NCI-H345 treated with DMSO at 0.1 percent for 48 hours (cell line): Measurements from ENCODE around the gene HOXD3.

Experiments used
- DNase-seq: peaks from one replicate; lab custom pipeline; 2025; ENCODE audit not compliant: unreplicated experiment; lab: John Stamatoyannopoulos, UW

Gene HOXD3

DNA sequence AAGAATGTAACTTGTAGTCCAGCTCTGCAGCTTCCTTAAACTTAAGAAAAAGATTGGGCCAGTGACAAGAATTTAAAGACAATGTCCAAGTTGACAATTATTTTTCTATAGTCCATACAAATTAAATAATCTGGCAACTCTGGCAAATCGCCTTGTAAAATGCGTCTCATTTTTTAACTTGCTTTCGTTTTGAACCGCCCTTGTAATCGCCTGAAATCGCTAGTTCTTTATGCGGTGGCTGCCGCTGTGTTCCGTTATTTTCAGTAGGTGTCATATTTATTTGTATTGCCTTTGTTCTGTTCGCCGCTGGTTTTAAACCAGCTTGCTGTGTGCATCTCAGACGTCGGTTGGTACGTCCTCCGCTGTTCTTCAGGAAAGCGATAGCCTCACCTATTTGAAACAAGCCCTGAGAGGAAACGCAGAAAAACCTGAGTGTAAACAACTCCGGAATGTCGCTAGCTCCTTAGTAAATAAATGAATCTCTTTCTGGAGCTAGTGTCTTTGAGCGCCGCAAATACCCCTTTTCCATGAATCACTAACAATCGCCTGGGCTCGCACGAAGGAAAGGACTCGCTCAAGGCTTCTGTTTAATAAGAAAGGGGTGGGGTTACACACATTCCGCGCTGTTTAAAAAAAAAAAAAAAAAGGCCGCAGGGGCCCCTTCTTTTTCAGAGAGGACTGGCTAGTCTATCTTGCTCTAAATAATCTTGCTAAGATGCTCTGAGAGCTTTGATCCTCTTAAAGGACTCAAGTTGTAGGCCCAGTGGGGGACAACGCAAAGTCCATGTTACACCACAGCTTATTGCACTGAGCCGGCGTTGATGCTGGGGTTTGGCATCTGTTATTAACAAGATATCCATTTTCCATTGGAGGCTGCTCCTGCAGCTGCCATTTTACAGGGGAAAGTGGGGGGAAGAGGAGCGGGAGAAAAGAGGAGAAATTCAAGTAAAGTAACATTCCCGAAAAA lies 24.6 kb upstream of the HOXD3 start:
- DNase-seq = no peak

GRCh38 chr2:176133389-176133788 lies 23.7 kb upstream of the HOXD3 start:
- DNase-seq = no peak

DNA sequence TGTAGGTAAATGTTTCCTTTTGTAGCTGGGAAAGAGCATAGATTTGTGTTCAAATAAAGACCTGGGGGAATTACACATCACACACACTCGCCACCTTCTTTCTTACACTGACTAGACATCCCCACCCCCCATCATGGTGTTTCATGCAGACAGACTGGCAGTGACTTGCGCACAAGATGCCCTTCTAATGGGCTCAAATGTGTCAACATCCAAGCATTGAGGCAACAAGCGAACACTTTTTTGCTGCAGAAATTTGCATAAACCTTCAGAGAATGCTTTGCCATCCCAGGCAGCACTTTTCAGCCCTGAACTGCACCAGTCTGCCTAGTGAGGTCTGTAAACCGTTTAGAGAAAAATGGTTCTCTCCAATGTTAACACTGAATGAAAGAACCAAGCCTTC lies 23.1 kb upstream of the HOXD3 start:
- DNase-seq = no peak

DNA sequence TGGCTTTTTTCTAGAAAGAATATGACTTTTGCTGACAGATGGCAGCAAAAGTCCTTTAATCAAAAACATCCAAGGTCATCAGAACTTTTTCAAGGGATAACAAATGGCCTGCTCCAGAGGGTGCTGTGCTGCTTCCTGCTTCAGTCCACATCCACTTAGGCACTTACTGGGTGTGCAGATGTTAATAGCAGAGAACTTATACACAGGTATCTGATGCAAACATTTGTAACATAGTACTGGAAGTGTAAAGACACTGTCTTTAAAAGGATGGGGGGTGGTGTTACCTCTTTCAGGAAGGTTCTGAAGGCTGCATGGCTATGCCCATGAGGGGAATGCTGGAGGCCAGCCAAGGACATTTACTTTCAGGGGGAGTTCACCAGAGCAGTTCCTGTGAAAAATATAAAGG lies 22.1 kb upstream of the HOXD3 start:
- DNase-seq = no peak

GRCh38 chr2:176136374-176137251 lies 20.5 kb upstream of the HOXD3 start:
- no peak for DNase-seq

DNA sequence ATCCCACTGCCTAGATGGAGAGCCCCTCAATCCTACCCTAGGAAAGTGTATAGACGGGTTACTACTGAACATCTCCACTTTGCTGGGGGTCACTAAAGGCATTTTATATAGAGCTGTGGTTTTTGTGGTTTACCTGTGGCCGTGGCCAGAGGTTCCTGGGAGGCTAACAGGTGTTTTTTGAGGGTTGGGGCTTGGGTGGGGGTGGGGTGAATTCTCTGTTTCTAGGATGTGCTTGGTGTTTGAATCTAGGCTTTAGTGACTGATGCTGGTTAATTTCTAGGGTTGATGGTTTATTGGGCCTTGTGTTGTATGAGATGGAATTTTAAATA lies 19.9 kb upstream of the HOXD3 start:
- DNase-seq = no peak

- no peak for DNase-seq
Measured at GRCh38 chr2:176137906-176138305, 19.2 kb upstream of the HOXD3 start.

- DNase-seq = no peak
Measured at GRCh38 chr2:176138526-176138922, 18.6 kb upstream of the HOXD3 start.

GRCh38 chr2:176138923-176139660 lies 18.0 kb upstream of the HOXD3 start:
- no peak for DNase-seq

GRCh38 chr2:176139661-176140512 lies 17.2 kb upstream of the HOXD3 start:
- DNase-seq = no peak

DNA sequence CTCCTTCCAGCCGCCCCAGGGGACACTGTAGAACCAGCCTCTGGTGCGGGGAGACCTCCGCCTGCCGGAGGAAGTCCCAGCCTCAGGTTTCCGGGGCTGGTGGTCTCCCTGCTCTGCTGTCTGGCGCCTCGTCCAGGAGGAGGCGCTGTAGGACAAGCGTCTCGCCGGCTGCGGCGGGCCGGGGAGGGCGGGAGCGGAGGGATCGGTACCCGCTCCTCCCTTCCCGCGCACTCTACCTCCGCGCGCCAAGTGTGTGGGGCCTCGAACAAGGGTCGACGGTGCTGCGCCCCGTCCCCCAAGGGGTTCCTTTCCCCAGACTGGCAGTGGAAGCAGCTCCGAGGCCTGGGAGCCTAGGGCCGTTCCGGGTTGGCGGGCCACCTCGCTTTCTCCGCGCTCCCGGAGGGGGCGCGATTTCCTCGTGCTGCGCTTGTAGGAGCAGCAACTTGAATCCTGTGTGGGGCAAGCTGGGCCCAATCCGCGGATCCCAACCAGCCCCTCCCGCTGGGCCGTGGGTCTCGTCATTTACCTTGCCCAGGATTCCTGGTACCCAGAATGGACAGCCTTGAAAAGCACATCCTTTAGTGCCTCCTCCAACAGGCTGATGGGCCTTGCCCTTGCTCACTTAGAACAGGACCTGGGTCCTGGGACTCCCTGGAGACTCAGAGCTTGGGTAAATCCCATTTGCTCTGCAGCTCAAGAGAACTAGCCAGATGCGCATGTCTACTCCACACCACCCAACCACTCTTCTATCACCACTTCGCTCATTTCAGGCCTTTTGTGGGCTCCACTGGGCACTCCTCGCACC lies 16.4 kb upstream of the HOXD3 start:
- peak; percentile 51 for DNase-seq

GRCh38 chr2:176142281-176142680 lies 14.8 kb upstream of the HOXD3 start:
- DNase-seq = no peak

GRCh38 chr2:176145085-176145969 lies 11.8 kb upstream of the HOXD3 start:
- no peak for DNase-seq

GRCh38 chr2:176146101-176146500 lies 11.0 kb upstream of the HOXD3 start:
- DNase-seq = no peak

DNA sequence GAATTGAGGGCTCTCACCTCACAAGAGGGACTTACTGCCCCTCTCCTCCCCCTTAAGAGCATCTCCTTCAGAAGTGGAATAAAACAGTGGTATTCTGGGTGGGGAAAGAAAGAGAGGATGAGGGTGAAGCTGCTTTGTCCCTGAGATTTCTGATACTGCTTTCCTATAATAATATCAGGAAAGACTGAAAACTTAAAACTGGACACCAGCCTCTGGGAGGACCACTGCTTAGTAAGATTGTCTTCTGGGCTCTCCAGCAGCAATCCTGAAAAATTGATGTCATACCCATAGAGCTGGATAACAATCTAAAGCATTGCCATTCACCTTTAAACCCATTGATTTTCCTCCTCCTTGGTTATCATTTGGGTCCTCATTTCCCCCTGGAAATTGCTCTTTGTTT lies 10.5 kb upstream of the HOXD3 start:
- no peak for DNase-seq

DNA sequence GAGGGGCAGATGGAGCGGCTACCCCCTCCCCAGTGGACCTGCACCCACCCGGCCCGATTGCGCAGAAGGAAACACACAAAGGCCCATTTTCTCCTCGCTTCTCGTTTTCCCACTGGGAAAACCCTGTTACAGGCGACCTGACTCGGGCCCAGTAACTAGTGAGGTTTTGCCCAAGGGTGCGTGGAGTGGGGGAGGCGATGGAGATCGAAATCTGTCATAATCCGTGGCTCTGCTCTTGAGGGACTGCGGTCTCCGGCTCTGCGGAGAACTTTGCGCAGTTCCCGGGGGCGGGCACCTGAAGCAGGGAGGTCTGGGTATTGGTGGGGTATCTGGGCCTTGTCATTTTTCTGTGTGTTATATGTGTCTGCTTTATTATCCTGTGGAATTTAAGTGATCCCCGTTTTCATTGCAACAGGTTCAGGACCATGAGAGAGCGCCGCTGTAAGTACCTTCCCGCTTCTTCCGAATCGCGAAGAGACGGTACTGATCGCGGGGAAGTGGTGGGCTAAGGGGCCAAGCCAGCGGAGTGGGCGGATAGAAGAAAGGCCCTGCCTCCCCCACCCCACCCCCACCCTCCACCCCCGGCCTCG lies 9.8 kb upstream of the HOXD3 start:
- no peak for DNase-seq

- DNase-seq = no peak
Measured at GRCh38 chr2:176147800-176148496, 9.2 kb upstream of the HOXD3 start.
